HEK293 (cell line): ENCODE data around the gene PPP1R36.

Experiments used
- CTCF ChIP-seq: fragments of 450-650 bp; formaldehyde crosslinking; IDR thresholded peaks from 2 replicates; pipeline ENCODE4 v1.5.1; 2016; ENCODE audit warnings: missing biosample characterization, missing genetic modification characterization
- YY1 ChIP-seq: fragments of 450-650 bp; formaldehyde crosslinking; IDR thresholded peaks from 2 replicates; pipeline ENCODE4 v1.5.1; 2018; ENCODE audit warnings: missing biosample characterization, missing genetic modification characterization
- ZBTB20 ChIP-seq: fragments of 450-650 bp; formaldehyde crosslinking; IDR thresholded peaks from 2 replicates; pipeline ENCODE4 v1.5.1; 2016; ENCODE audit warnings: missing biosample characterization, missing genetic modification characterization
- ZNF112 ChIP-seq: fragments of 450-650 bp; formaldehyde crosslinking; IDR thresholded peaks from 2 replicates; pipeline ENCODE4 v1.5.0; 2017; ENCODE audit warnings: missing biosample characterization, missing genetic modification characterization
- ZNF175 ChIP-seq: fragments of 450-650 bp; formaldehyde crosslinking; IDR thresholded peaks from 2 replicates; pipeline ENCODE4 v1.5.1; 2016; ENCODE audit warnings: missing biosample characterization, missing genetic modification characterization
- ZNF211 ChIP-seq: fragments of 450-650 bp; formaldehyde crosslinking; IDR thresholded peaks from 2 replicates; pipeline ENCODE4 v1.5.1; 2016; ENCODE audit warnings: low read depth, missing biosample characterization, missing genetic modification characterization
- ZNF24 ChIP-seq: fragments of 450-650 bp; formaldehyde crosslinking; IDR thresholded peaks from 2 replicates; pipeline ENCODE4 v1.5.1; 2016; ENCODE audit warnings: missing biosample characterization, missing genetic modification characterization
- ZNF26 ChIP-seq: fragments of 450-650 bp; formaldehyde crosslinking; IDR thresholded peaks from 2 replicates; pipeline ENCODE4 v1.5.1; 2016; ENCODE audit warnings: missing biosample characterization, missing genetic modification characterization
- ZNF311 ChIP-seq: fragments of 450-650 bp; formaldehyde crosslinking; IDR thresholded peaks from 2 replicates; pipeline ENCODE4 v1.5.1; 2017; ENCODE audit warnings: missing biosample characterization, missing genetic modification characterization, borderline replicate concordance
- TF ChIP-seq, protein P1 (sequence below): fragments of 450-650 bp; formaldehyde crosslinking; IDR thresholded peaks from 2 replicates; pipeline ENCODE4 v1.5.1; 2017; ENCODE audit warnings: missing biosample characterization, missing genetic modification characterization
- TF ChIP-seq, protein P2 (sequence below): fragments of 450-650 bp; formaldehyde crosslinking; IDR thresholded peaks from 2 replicates; pipeline ENCODE4 v1.5.1; 2016; ENCODE audit warnings: missing biosample characterization, missing genetic modification characterization

GRCh38 chr14:64601571-64601970 is 51.8 kb downstream of the PPP1R36 start:
- TF ChIP-seq ZNF211: no peak
- TF ChIP-seq ZNF112 (tag by site-specific recombination): no peak
- TF ChIP-seq, protein P1, sequence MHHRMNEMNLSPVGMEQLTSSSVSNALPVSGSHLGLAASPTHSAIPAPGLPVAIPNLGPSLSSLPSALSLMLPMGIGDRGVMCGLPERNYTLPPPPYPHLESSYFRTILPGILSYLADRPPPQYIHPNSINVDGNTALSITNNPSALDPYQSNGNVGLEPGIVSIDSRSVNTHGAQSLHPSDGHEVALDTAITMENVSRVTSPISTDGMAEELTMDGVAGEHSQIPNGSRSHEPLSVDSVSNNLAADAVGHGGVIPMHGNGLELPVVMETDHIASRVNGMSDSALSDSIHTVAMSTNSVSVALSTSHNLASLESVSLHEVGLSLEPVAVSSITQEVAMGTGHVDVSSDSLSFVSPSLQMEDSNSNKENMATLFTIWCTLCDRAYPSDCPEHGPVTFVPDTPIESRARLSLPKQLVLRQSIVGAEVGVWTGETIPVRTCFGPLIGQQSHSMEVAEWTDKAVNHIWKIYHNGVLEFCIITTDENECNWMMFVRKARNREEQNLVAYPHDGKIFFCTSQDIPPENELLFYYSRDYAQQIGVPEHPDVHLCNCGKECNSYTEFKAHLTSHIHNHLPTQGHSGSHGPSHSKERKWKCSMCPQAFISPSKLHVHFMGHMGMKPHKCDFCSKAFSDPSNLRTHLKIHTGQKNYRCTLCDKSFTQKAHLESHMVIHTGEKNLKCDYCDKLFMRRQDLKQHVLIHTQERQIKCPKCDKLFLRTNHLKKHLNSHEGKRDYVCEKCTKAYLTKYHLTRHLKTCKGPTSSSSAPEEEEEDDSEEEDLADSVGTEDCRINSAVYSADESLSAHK (tag by site-specific recombination): no peak
- no peak for TF ChIP-seq ZNF311 (tag by site-specific recombination)
- TF ChIP-seq, protein P2, sequence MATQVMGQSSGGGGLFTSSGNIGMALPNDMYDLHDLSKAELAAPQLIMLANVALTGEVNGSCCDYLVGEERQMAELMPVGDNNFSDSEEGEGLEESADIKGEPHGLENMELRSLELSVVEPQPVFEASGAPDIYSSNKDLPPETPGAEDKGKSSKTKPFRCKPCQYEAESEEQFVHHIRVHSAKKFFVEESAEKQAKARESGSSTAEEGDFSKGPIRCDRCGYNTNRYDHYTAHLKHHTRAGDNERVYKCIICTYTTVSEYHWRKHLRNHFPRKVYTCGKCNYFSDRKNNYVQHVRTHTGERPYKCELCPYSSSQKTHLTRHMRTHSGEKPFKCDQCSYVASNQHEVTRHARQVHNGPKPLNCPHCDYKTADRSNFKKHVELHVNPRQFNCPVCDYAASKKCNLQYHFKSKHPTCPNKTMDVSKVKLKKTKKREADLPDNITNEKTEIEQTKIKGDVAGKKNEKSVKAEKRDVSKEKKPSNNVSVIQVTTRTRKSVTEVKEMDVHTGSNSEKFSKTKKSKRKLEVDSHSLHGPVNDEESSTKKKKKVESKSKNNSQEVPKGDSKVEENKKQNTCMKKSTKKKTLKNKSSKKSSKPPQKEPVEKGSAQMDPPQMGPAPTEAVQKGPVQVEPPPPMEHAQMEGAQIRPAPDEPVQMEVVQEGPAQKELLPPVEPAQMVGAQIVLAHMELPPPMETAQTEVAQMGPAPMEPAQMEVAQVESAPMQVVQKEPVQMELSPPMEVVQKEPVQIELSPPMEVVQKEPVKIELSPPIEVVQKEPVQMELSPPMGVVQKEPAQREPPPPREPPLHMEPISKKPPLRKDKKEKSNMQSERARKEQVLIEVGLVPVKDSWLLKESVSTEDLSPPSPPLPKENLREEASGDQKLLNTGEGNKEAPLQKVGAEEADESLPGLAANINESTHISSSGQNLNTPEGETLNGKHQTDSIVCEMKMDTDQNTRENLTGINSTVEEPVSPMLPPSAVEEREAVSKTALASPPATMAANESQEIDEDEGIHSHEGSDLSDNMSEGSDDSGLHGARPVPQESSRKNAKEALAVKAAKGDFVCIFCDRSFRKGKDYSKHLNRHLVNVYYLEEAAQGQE (tag by site-specific recombination): no peak
- TF ChIP-seq ZNF24 (tag by site-specific recombination): no peak
- no peak for TF ChIP-seq CTCF
- no peak for TF ChIP-seq YY1 (tag by site-specific recombination)
- TF ChIP-seq ZBTB20: no peak
- no peak for TF ChIP-seq ZNF175 (tag by site-specific recombination)
- TF ChIP-seq ZNF26 (tag by site-specific recombination): no peak
